AG09319 (cell line): ENCODE results near the gene ARHGDIG.

Experiments
- DNase-seq: peaks from one replicate; pipeline ENCODE4 v3.0.0-alpha.2; 2010; ENCODE audit warnings: low read depth; ENCODE audit errors: extremely low read depth
- TF ChIP-seq, protein P1 (sequence below): IDR thresholded peaks from 2 replicates; pipeline ENCODE4 v1.5.1; 2011; ENCODE audit warnings: low read depth, mild to moderate bottlenecking, inconsistent platforms, low read length, moderate library complexity

ARHGDIG gene

DNA sequence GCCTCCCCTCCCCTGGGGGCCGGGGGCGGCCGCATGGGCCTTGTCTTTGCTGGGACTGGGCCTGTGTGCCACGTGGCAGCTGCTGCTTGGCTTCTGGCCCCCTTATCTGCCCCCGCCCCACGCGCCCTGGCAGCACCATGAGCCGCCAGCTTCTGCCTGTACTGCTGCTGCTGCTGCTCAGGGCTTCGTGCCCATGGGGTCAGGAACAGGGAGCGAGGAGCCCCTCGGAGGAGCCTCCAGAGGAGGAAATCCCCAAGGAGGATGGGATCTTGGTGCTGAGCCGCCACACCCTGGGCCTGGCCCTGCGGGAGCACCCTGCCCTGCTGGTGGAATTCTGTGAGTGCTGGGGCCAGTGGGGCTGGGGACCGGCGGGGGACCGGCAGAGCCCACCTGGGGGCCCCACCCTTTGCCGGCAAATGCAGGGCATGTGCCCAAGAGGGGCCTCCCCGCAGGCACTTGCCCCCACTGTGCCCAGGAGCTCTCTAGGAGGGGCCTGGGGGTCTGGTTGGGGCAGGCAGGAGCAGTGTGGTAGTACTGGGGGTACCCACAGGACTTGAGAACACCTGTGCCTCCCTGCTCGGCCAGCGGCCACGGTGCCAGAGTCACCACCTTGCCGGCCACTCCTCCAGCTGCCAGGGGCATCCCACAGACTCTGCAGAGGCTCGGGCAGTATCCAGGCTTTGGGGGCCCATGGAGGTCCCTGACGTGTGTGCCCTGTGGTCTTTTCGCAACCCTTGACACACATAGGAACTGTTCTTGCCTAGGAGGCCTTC, 2.8 kb downstream of the ARHGDIG start, which contains the start of gene PDIA2:
PDIA2 (plus strand) TSS at position 132 of the 773 bp plus-strand sequence; CDS start at position 138, 6 bp downstream.
- DNase-seq: no peak
- TF ChIP-seq, protein P1, sequence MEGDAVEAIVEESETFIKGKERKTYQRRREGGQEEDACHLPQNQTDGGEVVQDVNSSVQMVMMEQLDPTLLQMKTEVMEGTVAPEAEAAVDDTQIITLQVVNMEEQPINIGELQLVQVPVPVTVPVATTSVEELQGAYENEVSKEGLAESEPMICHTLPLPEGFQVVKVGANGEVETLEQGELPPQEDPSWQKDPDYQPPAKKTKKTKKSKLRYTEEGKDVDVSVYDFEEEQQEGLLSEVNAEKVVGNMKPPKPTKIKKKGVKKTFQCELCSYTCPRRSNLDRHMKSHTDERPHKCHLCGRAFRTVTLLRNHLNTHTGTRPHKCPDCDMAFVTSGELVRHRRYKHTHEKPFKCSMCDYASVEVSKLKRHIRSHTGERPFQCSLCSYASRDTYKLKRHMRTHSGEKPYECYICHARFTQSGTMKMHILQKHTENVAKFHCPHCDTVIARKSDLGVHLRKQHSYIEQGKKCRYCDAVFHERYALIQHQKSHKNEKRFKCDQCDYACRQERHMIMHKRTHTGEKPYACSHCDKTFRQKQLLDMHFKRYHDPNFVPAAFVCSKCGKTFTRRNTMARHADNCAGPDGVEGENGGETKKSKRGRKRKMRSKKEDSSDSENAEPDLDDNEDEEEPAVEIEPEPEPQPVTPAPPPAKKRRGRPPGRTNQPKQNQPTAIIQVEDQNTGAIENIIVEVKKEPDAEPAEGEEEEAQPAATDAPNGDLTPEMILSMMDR: no peak

DNA sequence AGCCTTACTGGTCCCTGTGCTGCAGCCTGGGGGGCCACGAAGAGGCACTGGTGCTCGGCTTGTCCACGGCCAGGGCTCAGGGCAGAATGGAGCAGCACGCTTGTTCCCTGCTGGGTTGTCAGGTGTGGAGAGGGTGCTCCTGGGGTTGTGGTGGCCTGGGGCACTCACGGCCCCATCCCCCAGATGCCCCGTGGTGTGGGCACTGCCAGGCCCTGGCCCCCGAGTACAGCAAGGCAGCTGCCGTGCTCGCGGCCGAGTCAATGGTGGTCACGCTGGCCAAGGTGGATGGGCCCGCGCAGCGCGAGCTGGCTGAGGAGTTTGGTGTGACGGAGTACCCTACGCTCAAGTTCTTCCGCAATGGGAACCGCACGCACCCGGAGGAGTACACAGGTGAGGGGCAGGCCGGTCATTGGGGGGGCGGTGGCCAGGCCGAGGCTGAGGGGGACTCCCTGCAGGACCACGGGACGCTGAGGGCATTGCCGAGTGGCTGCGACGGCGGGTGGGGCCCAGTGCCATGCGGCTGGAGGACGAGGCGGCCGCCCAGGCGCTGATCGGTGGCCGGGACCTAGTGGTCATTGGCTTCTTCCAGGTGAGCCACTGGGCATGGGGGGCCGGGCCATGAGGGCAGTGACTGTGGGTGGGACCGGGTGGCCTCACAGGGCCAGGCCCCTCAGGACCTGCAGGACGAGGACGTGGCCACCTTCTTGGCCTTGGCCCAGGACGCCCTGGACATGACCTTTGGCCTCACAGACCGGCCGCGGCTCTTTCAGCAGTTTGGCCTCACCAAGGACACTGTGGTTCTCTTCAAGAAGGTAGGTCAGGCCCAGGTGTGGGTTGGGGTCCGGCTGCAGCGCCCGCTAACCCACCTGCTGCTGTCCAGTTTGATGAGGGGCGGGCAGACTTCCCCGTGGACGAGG, 4.1 kb downstream of the ARHGDIG start:
- no peak for DNase-seq
- TF ChIP-seq, protein P1: no peak

DNA sequence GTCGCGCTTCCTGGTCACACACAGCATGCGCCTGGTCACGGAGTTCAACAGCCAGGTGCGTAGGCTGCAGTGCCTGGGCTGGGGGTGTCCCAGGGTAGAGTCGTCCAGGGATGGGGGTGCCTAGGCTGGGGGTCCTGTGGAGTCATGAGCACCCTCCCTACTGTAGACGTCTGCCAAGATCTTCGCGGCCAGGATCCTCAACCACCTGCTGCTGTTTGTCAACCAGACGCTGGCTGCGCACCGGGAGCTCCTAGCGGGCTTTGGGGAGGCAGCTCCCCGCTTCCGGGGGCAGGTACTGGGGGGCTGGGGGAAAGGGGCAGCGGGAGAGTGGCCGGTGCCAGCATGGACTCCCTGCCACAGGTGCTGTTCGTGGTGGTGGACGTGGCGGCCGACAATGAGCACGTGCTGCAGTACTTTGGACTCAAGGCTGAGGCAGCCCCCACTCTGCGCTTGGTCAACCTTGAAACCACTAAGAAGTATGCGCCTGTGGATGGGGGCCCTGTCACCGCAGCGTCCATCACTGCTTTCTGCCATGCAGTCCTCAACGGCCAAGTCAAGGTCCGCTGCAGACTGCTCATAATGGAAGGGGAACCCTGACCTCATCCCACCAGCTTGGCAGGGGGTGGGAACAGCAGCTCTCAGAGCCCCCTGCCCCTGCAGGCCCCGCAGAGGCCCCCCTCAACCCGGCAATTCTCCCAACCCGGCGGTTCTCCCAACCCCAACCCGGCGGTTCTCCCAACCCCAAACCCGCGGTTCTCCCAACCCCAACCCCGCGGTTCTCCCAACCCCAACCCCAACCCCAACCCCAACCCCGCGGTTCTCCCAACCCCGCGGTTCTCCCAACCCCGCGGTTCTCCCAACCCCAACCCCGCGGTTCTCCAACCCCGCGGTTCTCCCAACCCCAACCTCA, 5.0 kb downstream of the ARHGDIG start:
- no peak for DNase-seq
- TF ChIP-seq, protein P1: no peak

DNA sequence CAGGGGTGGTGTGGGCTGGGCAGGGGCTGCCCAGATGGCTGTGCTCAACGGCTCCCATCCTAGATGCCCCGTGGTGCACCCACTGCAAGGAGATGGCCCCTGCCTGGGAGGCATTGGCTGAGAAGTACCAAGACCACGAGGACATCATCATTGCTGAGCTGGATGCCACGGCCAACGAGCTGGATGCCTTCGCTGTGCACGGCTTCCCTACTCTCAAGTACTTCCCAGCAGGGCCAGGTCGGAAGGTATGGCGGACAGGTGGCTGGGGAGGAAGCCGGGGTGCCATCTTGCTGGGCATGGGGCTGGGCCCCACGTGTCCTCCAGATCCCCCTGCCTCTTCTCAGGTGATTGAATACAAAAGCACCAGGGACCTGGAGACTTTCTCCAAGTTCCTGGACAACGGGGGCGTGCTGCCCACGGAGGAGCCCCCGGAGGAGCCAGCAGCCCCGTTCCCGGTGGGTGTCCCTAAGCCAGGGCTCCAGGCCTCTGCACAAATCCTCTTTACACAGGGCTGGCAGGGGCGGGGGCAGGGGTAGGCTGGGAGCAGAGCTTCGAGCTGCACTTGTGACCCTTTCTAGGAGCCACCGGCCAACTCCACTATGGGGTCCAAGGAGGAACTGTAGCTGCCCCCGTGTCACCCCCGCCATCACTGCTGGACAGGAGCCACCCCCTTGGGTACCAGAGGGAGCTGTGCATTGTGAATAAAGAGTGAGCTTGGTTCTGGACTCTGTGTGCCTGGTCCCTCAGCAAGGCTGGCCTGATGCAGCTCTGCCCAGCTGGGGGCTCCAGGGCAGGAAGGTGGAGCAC, 6.3 kb downstream of the ARHGDIG start:
- TF ChIP-seq, protein P1: no peak
- DNase-seq: no peak

DNA sequence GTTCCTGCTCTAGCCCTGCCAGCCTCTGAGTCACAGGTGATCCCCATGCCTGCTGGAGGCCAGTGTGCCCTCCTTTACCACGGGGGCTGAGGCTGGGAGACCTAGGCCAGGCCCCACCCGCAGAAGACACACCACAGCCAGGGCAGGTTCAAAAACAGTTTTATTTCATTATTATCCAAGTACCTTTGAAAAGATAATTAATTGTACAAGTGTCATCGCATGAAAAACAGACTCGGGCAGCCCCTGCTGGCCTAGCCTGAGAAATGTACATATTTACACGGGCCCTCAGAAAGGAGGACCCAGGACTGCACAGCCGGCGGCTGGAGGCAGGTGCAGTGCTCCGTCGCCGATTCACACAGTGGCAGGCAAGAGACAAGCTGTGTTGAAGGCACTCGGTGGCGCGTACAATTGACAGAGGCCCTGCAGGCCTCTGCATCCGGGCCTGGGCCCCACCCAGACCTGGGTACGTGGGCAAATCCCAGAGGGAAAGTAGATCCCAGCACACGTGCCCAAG, 7.0 kb downstream of the ARHGDIG start:
- TF ChIP-seq, protein P1: no peak
- DNase-seq: no peak
